GM18858 (cell line): ENCODE measurements around the gene GRB10.

ENCODE experiments used
- ATAC-seq: cut with Tn5 transposase; IDR thresholded peaks from one replicate; pipeline ENCODE4 v1.9.1; 2021; ENCODE audit not compliant: unreplicated experiment

GRB10 gene

DNA sequence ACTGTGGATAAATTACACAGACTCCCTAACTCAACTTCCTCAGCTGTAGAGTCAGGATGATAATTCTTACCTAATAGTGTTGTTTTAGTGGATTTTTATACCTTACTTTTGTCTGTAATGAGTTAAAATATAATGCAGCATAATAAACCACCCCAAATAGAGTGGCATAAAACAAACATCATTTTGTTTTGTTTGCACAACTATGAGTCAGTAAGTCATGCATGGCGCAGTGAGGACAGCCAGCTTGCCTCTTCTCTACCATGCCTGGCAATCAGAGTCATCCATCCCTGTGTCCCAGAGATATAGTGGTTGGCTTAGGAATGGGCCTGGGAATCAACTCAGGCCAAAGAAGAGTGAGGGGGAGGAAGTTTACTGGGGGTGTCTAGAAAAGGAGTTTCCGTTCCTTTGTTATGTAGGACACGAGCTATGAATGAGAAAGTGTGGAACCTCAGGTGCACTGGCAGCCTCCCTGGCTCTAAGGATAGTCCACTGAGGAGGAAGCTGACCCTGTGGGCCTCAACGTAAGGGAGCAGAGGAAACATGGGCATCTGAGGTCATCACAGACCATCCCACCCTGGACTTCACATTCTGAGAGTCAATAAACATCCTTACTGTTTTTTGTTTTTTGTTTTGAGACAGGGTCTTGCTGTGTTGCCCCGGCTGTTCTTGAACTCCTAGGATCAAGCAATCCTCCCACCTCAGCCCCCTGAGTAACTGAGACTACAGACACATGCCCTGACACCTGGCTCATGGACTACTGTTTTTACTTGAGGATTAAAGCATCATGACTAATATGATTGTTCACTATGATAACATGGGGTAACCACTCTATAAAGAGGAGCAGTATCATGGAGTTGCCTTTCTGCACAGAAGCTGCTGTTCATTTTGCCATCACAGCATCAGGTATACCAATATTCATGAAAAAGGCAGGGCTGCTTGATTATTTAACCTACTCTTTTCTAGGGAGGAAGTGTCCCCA, 21.0 kb upstream of the GRB10 start:
- no peak for ATAC-seq

DNA sequence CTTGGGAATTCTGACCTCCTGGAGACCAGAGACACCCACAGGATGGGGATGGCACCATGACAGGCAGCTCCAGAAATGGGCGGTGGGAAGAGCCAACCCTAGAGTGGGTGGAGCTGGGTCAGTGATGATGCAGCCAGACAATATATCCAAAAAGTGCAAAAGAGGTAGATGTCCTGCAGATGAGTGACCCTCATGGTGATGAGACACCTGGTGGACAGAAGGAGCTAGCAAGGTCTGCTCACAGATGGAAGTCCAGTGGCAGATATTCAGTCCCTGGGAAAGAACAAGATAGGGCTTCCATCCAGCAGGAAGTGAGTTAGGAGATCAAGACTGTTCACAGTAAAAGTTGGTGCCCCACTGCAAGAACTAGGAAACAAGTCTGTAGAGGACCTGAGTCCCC, 19.2 kb upstream of the GRB10 start:
- ATAC-seq = no peak

DNA sequence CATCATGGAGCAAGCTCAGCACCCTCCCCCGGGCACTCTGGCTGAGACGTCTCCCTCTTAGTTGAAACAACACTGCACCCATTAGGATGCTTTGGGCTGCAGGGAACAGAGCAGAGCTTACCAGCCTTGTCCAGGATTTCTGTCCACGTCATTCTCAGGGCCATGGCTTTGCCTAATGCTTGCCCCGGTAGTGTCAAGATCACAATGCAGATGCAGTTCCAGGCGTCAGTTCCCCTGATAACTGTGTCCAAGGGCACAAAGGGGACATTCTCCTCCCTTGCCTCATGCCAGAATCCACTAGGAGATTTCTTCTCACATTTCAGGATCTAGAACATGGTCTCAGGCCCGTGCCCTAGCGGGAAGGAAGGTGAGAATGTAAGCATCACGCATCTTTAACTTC, 17.2 kb upstream of the GRB10 start:
- ATAC-seq = no peak

DNA sequence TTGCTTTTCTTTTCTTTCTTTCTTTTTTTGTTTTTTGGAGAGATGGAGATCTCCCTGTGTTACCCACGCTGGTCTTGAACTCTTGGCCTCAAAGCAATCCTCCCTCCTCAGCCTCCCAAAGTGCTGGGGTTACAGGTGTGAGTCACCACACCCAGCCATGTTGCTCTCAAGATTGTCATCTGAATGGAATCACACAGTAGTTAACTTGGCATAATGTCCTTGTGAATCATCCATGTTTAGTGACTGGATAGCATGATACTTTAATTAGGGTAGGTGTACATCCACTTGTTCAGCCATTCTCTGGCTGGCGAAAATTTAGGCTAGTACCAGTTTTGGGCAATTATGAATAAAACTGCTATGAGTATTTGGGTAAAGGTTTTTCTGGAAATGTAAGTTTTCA, 15.4 kb upstream of the GRB10 start:
- no peak for ATAC-seq

DNA sequence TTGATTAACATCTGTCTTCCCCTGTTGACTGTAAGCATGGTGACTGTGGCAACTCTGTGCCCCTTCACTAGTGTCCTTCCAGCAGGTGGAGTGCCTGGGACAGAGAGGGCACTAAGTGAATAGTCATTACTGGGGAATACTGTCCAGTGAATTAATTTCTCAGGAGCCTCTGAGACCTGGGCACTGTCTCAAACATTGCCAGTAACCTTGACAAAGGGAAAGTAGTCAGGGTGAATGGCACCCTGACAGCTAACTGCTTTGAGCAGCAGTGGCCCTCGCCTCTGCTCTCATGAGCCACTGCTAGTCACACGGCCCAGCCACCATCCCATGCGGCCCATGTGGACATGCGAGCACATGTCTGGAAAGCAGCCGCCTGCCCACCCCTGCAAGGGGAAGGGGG, 13.1 kb upstream of the GRB10 start:
- ATAC-seq = no peak

DNA sequence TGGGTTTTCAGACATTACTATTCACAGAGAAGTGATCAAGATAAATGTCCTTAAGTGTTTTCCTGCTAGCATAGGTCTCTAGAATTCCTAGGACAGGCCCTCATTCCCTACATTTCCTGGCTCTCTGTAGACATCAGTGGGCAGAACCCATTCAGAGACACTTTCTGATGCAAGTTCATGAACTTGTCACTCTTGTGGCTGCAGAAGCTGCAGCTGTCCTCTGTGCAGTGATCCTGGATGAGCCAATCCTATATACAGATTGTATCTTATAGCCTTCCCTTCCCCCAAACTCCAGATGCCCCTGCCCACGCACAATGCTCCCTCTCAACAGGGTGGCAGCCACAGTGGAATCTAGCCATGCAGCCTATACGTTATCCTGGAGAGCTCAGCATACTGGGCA, 12.6 kb upstream of the GRB10 start:
- no peak for ATAC-seq

DNA sequence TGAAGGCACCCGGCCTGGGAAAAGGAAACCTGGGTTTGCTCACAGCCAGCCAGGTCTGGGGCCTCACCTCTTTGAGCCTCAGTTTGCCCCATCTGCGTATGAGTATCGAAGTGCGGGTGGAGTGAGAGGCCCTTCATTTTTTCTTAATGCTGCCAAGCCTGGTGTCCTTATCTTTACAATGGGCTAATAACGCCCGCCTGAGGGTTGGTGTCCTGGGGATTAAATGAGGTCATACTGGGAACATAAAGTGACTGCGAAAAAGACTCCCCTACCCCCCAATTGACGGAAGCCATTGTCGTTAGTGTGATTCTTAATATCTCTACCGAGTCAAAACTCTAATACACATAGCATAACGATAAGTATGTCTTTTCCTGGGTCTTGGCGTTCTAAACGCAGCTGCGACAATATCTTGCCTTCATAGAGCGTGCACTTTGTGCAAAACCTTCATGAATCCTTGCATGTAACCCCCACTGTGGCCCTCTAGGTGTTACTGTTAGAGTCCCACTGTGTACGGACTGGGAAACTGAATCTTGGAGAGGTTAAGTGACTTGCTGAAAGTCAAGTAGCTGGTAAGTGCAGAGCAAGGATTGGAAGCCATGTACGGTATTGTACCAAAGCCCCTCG, 11.4 kb upstream of the GRB10 start:
- no peak for ATAC-seq

DNA sequence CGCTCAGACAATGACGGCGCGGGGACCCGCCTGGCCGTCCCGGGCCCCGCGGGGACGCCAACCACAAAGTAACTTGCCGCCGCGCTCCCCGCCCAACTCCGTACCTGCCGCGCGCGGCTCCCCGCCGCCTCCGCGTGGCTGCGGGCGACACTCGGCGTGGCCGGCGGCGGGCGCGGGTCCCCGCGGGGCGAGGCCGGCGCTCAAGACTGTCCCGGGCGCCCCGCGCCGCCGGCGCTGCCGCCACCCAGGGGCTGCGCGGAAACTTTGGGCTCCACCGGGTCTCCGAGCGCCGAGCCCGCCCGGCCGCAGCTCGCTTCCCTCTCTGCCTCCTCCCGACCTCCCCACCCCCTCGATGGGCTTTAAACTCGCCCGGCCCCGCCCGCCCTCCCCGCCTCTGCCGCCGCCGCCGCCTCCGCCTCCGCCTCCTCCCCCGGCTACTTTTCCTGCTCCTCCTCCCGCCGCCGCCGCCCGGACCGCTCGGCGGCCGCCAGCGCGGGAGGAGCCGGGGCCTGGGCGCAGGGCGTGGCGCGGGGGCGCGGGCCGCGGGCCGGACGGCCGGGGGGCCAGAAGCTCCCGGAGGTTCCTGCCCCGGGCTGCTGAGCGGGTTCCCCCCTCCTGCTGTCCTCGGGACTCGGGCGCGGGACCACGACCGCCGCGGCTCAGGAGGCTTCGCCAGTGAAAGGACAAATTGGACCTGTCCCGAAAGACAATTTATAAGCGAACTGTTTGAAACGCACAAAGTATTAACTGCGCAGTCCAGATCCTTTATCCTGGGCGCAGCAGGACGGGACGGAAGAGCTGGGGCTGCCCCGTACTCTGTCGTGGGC, 10.6 kb upstream of the GRB10 start:
- no peak for ATAC-seq

DNA sequence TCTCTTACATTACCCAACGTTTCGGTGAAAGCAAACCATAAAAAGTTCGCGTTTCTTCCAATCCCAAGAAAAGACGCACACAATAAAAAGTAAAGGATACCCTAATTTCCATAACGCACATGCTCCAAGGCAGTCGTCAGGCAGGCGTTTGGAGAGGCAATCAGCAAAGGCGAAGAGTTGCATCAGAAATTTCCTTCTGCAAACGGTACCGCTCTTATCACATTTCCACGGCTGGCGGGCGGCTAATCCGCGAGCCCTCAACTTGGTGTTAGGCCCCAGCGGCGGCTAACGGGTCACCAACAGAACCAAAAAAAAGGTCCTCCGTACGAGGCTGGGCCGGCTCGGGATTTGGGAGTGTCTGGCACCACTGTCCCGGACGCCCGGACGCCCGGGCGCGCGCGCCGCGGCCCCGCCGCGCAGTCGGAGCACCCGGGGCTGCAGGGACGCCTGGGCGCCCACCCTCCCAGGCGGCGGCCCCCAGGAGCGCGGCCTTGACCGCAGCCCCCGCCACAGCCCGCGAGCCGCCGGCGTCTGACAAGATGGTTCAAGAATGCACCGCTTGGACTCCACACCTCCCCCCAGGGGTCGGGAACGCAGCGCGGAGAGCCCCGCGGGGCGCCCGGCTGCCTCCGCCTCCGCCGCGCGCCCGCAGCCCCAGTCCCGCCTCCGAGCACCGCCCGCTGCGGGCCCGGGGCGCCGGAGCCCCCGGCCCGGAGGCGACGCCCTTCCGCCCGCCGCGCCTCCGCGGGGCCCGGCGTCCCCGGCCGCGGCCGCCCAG, 9.8 kb upstream of the GRB10 start:
- no peak for ATAC-seq

DNA sequence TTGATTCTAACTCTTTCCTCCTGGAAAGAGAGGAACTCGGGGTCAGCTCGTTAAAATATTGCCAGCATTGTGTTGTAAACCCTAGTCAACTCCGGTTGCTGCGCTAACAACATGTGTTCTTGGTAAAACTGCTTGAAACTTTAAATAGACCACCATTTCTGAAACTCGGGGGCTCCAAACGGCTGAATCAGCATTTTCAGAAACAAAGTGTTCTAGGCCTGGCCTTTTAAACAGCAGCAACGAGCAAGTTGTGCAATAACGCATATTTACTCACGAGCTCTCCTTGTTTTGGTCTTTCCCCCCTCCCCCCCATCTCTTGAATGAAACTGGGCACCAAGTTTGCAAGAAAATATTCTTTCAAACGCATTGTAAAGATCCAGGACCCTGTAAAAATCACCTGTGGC, 9.2 kb upstream of the GRB10 start:
- no peak for ATAC-seq

DNA sequence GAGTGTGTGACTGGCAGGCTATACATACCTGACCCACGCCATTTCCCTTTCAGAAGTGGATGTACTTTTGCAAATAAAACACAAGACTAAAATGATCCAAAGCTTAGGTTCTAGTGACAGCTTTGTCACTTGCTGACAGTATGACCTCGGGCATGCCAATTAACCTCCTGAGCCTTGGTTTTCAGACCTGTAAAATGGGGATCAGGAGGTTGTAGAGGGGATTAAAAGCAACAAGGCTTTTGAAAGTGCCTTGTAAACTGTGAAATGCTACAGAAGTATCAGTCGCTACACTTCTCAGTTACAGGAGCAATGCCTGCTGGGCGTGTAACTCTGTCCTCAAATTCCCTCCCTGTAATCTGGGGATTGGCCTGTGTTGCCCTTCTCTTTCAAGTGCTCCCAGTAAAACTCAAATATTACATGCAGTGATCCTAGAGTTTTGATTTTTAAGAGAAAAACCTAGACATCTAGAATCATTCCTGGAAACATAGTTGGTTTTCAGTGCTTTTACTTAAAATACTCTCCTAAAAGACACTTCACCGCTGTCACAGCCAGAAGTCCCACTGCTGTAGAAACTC, 8.8 kb upstream of the GRB10 start:
- no peak for ATAC-seq

DNA sequence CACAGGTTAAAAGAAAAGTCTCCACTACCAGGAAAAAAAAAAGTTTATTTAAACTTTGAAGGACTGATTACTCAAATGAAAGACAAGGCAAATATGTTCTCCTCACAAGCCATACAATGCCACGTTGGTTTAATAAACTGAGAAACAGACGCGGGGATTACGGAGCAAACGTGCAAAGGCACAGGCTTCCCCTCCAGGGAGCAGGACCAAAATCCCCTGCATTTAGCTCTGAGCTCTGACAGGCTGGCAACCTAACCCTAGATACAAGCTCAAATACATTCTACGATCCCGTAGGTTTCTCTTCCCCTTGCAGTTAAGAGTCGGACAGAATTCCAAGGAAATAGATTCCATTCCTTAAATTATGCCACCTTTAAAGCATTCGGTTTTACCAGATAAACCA, 7.7 kb upstream of the GRB10 start:
- no peak for ATAC-seq

DNA sequence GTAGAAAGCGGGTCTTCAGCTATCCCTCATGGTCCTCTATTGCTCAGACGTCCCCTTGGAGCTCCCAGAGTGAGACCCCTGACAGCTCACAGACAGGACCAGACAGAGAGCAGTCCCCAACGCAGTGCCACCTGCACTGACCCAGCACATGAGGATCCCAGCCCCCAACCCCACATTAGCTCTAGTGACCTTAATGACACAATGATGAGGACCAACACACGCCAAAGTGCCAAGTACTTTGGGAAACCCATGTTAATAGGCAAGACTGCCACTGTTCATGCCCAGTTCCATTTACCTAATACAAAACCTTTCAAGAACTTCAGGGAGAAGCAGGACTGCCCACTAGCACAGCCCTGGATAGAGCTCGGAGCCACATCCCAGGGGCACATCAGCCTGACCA, 5.7 kb upstream of the GRB10 start:
- no peak for ATAC-seq

DNA sequence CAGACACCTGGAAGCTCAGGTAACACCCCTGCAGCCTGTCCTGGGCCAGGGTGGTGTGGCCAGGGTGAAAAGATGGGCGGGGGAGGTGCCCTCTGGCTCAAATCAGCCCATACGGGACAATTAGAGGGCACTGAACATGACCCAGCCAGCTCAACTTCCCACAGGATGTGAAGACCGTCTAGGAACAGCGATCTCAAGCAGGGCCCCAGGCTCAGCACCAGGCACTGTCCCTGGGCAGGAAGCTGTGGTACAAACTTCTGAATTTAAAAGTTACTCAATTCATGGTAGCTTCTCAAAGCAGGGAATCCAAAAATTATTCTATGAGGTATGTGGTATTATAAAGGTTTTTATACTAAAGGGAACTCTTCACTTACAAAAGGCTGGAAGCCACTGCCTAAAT, 5.1 kb upstream of the GRB10 start:
- ATAC-seq = no peak

DNA sequence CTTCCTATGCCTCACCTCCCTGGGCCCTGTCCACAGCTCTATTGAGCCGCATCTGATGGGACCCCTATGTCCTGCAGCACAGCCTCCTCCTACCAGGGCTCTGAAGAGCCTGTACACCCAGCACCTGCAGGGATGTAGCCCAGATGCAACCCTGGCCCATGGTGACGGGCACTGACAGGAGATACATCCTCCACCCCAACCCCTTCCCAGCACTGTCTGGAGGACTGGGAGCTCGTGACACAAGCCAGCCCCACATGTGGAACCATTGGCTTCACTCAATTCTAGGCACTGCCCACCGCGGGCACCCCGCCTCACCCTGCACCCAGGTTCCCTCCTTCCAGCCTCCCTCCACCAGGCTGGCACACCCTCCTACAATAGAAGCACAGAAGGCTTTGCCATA, 2.6 kb upstream of the GRB10 start:
- no peak for ATAC-seq

DNA sequence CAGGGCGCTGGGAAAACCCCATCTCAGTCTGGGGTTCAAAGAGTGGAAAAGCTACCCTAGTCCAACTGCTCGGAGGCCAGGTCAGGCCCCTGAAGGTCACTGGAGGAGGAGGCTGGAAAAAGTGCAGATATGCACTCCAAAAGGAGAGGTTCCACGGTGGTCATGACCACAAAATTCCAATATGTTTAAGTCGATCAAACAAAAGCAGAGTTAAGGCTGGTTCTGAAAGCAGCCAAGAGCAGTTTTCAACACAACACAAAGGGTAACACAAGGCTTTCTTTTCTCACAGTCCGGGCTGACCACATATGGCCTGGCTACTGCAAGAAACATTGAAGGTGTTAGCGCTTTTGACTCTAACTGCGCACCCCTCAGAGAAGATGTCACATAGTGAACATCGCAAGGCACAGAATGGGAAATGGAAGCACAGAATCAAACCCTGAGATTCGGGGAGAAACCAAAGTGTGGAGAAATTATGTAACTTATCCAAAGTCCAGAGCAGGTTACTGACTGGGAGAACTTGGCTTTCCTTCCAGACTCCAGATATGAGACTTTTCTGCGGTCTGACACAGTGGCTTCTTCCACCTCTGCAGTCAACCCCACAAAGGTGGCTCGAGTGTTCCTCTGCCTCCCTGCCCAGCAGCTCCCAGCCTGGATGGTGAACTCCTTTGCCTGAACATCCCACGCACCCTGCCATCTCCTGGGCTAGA, 1.3 kb upstream of the GRB10 start:
- ATAC-seq = no peak

DNA sequence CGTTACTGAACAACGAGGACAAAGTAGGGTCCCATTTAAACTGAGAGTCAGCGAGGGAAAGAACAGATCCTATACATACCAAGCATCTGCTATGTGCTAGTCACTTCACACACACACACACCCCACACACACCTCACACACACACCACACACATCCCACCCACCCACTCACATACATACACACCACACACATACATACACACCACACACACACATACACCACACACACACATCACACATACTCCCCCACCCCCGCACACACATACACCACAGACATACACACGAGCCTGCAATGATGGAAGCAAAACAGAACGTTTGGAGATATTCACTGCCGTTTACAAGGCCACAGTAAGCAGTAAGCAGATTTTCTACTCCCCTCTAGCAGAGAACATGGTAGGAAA, 607 bp upstream of the GRB10 start:
- no peak for ATAC-seq

DNA sequence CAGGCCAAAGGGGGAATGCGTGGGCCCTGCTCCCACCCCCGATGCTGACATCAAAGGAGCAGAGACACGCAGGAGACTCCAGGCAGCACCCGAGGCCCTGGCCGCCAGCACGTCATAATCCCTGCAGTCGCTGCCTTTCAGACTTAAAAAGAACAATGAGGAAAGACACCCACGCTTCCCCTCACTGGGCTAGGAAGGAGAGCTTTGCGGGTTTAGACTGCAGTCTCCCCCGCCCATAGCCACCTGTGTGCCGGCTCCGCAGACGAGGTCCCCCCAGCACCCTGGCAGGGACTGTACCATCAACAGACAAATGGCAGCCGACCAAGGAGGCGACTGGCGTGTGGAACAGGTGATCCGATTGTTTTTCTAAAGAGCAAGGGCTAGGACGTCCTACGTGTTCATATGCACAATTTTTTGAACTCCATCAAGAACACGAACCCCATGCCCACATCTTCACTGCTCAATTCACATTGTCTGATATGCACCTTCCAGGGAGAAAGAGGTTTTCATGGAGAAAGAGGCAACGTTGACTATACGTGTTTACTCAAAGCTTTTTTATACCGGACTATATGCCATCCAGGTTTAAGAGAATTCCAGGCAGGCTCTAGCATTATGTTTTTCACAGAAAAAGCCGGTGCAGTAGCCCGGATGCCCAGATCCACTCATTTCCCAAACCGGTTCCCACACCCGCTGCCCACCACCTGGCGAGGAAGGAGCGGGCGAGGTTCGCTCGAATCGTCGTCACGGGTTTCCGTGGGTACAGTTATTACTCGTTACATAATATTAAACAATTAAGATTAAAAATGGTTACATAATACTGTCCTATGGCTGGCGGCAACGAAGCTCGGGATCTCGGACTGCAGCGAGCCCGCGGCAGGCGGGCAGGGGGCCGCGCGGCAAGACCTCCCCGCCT, 1.1 kb downstream of the GRB10 start:
- no peak for ATAC-seq

DNA sequence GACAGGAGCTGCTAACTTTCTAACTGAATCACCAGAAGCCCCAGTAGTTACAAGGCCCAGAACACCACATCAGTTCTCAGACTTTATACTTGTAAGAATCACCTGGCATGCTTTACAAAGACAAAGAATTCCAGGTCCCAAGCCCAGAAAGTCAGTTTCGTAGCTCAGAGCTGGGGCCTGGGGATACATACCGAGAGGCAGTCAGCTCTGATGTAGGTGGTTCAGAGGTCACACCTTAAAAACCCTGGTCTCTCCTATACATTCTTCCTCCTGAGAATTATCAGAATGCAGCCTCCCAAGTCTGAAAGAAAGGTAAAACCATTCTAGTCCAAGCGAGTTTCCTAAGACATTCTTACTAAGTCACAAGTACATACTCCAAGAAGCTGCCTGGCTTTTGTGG, 2.3 kb downstream of the GRB10 start:
- no peak for ATAC-seq
